ENCODE data around the gene SPAG16. TPM values are rescaled to one million over a fixed set of nuclear protein-coding genes. Genes with fewer than 3 reads are reported as not detected.

SPAG16 gene
- total and polyA plus RNA-seq, 5 donors: 19.9 to 28.7 (median 23.2) TPM

DNA sequence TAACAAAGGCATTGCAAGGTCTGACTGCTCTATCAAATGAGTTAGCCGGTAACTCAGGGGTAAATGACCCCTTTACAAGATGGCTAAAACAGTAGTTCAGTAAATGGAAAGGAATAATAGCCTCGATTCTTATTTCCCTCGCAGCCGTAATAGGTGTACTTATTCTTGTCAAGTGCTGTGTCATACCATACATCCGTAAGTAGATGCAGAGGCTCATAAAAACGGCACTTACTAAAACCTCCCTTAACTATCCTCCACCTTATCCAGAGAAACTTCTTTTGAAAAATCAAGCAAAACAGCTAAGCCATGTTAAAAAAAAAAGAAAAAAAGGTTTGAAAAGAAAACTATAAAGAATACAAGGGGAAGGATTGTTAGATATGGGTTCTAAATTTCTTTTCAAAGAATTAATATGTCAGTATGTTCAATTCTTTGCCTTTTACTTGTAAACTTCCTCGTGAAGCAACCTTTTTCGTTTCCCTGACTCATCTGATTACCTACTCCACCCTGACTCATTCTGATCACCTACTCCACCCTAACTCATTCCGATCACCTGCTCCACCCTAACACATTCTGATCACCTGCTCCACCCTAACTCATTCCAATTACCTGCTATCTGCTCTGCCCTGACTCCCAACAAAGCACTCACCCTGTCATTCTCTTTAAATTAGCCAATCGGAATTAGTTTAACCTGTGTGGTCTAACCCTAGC lies 127.5 kb downstream of the SPAG16 start:
- H3K9me3 ChIP-seq (ENCODE audit: control insufficient read depth, low read length): no peaks in the 10 kb centered on the region
- no peaks in the 10 kb centered on the region for H3K4me1 ChIP-seq (ENCODE audit: control insufficient read depth, insufficient read depth, low read length)
- no peak for ATAC-seq
- intact Hi-C loops (cut with DNase I): no loop called here
- no peak for DNase-seq
- no peak overlapping the region for H3K27ac ChIP-seq (ENCODE audit: low read length)
- H3K4me3 ChIP-seq (ENCODE audit: low read length): no peak overlapping the region
- H3K27me3 ChIP-seq (ENCODE audit: control insufficient read depth, insufficient read depth): no peaks in the 10 kb centered on the region
- 89% methylated on average over 10 of the region's 10 CpGs for WGBS

DNA sequence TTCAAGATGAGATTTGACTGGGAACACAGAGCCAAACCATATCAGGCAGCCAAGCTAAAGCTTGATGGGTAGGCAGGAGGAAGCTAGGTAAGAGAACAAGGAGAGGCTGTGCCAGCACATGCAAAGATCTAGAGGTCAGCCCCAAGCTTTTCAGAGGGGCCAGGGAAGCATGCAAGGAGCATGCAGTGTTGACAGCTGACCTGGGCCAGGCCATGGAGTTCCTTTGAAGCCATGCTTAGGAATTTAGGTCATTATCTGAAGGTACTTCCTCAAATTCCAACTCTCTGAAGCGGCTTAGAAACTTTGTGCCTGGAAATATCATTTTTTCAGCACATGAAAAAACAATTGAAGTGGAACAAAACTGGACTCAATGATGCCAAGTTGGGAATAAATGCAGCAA lies 130.8 kb downstream of the SPAG16 start:
- DNase-seq: no peak
- 45% methylated on average over 1 of the region's 1 CpG for WGBS
- Histone ChIP-seq H3K4me3 (ENCODE audit: low read length) (no peak overlapping the region), H3K4me1 (ENCODE audit: control insufficient read depth, insufficient read depth, low read length) (no peaks in the 10 kb centered on the region), H3K27ac (ENCODE audit: low read length) (no peak overlapping the region), H3K9me3 (ENCODE audit: control insufficient read depth, low read length) (no peaks in the 10 kb centered on the region), H3K27me3 (ENCODE audit: control insufficient read depth, insufficient read depth) (no peaks in the 10 kb centered on the region)
- intact Hi-C loops (cut with DNase I): no loop called here
- ATAC-seq: no peak

DNA sequence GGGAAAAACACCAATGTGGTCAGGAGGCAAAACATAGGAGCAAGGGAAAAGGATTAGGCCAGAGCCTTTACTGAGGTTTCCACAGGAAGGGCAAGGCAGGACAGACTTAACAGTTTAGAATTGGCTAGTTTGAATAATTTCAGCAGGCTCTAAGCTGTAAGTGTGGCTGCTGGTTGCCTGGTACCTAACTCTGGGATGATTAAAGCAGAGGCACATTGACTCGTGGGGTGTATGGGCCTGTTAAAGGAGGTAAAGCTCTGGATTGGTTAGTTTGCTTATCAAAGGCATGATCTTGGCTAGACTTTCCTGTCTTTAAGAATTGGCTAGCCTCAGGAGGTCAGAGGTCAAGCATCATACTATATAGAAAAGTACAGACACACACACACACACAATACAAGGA lies 132.6 kb downstream of the SPAG16 start:
- no peak overlapping the region for H3K27ac ChIP-seq (ENCODE audit: low read length)
- H3K27me3 ChIP-seq (ENCODE audit: control insufficient read depth, insufficient read depth): no peaks in the 10 kb centered on the region
- no peaks in the 10 kb centered on the region for H3K4me1 ChIP-seq (ENCODE audit: control insufficient read depth, insufficient read depth, low read length)
- no peaks in the 10 kb centered on the region for H3K9me3 ChIP-seq (ENCODE audit: control insufficient read depth, low read length)
- DNase-seq: no peak
- WGBS: 42% methylated on average over 1 of the region's 1 CpG
- ATAC-seq: no peak
- no peak overlapping the region for H3K4me3 ChIP-seq (ENCODE audit: low read length)
- intact Hi-C loops (cut with DNase I): no loop called here

DNA sequence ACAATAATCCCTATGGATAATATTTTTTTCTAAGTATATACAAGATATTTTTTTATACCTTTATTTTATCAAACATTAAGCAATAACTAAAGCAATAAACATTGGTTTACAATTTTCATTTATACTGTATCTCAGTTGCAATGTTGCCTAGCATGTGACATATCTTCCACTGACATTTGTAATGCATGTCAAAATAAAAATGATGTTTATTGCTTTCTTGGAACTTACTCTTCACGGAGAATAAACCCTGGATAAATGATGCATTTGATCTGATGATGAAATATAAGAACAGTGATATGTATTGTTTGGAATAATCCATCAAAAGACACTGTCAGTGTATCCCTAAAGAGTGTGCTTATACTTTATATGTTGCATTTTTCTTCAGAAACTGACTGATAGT lies 135.7 kb downstream of the SPAG16 start:
- no peaks in the 10 kb centered on the region for H3K9me3 ChIP-seq (ENCODE audit: control insufficient read depth, low read length)
- intact Hi-C loops (cut with DNase I): no loop called here
- no peak overlapping the region for H3K27ac ChIP-seq (ENCODE audit: low read length)
- ATAC-seq (no peak), DNase-seq (no peak)
- no peak overlapping the region for H3K4me3 ChIP-seq (ENCODE audit: low read length)
- H3K27me3 ChIP-seq (ENCODE audit: control insufficient read depth, insufficient read depth): no peaks in the 10 kb centered on the region
- H3K4me1 ChIP-seq (ENCODE audit: control insufficient read depth, insufficient read depth, low read length): no peaks in the 10 kb centered on the region
- WGBS: 58% methylated on average over 1 of the region's 1 CpG

DNA sequence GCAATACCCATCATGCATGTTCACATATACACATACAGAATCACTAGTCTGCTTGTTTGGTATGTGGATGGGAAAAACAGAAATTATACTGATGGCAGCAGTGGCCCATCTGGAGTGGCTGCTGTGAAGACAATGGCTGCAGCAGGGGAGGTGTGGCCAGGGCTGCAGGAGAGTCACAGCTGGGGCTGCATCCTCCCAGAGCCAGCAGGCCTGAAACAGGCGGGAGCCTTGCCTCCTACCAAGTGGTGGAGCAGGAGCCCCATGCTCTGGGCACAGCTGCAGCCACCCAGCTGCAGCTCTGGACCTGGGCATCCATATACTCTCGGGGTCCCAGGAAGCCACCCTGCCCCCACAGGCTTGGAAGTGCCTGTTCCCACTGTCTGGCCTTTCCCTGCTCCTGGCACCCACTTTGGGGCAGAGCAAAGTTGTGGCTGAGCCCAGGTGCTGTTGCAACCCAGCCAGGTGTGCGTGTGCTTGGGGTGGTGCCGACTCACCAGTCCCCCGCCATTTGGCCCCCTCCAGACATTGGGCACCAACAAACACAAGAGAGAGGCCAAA lies 136.6 kb downstream of the SPAG16 start:
- ATAC-seq (no peak), DNase-seq (no peak)
- Histone ChIP-seq H3K4me1 (ENCODE audit: control insufficient read depth, insufficient read depth, low read length) (no peaks in the 10 kb centered on the region), H3K9me3 (ENCODE audit: control insufficient read depth, low read length) (no peaks in the 10 kb centered on the region), H3K27me3 (ENCODE audit: control insufficient read depth, insufficient read depth) (no peaks in the 10 kb centered on the region), H3K27ac (ENCODE audit: low read length) (no peak overlapping the region), H3K4me3 (ENCODE audit: low read length) (no peak overlapping the region)
- intact Hi-C loops (cut with DNase I): no loop called here
- 82% methylated on average over 5 of the region's 5 CpGs for WGBS

DNA sequence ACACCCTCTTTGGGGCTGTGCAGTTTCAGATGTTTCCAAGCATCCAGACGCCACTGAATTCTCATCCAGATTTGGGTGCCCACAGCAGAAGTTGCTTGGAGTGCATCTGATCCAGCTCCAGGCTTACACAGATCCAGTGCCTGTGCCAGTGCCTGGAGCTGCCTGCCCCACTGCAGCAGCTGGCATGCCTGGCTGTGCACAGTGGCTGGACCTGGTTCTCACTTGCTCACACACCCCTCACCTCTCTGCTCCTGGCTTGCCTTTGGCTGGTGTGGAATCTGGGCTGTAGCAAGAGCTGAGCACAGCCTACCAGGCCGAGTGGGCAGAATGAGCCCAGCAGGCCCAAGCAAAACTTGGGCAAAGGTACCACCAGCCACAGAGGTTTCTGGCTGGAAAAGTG lies 137.9 kb downstream of the SPAG16 start:
- Histone ChIP-seq H3K27me3 (ENCODE audit: control insufficient read depth, insufficient read depth) (no peaks in the 10 kb centered on the region), H3K4me1 (ENCODE audit: control insufficient read depth, insufficient read depth, low read length) (no peaks in the 10 kb centered on the region), H3K9me3 (ENCODE audit: control insufficient read depth, low read length) (no peaks in the 10 kb centered on the region), H3K27ac (ENCODE audit: low read length) (no peak overlapping the region), H3K4me3 (ENCODE audit: low read length) (no peak overlapping the region)
- no peak for DNase-seq
- 74% methylated on average over 2 of the region's 2 CpGs for WGBS
- intact Hi-C loops (cut with DNase I): no loop called here
- no peak for ATAC-seq

DNA sequence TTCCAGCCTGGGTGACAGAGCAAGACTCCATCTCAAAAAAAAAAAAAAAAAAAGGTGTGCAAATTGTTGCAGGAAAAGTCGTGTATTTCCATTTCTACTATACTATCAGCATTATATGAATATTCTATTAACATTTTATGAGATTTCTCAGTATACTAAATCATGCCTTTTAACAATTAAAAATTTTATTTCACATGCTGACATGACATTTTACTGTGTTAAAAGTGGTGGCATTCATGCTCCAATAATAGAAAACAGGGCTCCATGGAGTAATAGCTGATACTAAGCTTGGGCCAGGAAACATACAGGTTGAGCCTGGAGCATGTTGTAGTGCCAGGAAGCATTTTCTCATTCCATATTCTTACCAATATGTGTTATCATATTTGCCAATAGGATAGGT lies 141.4 kb downstream of the SPAG16 start:
- intact Hi-C loops (cut with DNase I): no loop called here
- WGBS: 66% methylated on average over 1 of the region's 1 CpG
- no peak overlapping the region for H3K27ac ChIP-seq (ENCODE audit: low read length)
- H3K4me3 ChIP-seq (ENCODE audit: low read length): no peak overlapping the region
- no peak for DNase-seq
- ATAC-seq: no peak
- H3K4me1 ChIP-seq (ENCODE audit: control insufficient read depth, insufficient read depth, low read length): no peaks in the 10 kb centered on the region
- H3K27me3 ChIP-seq (ENCODE audit: control insufficient read depth, insufficient read depth): no peaks in the 10 kb centered on the region
- no peaks in the 10 kb centered on the region for H3K9me3 ChIP-seq (ENCODE audit: control insufficient read depth, low read length)

DNA sequence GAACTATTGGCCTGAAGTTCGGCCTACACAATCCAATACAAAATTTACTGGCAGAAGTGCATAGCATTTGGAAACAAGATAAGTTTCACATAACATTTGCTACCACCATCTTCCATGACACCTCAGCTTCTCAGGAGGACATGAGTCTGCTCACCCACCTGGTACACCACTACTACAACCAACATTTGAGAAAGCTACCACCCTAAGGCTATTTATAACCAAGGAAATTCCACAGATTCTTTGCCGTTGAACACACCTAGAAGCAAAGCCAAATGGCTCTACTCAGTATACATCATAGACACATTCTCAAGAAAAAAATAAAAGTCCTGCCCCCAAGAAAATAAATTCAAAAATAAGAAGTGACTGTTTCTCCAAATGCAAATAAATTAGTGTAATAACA lies 145.3 kb downstream of the SPAG16 start:
- Histone ChIP-seq H3K4me3 (ENCODE audit: low read length) (no peak overlapping the region), H3K27ac (ENCODE audit: low read length) (no peak overlapping the region), H3K9me3 (ENCODE audit: control insufficient read depth, low read length) (no peaks in the 10 kb centered on the region), H3K4me1 (ENCODE audit: control insufficient read depth, insufficient read depth, low read length) (no peaks in the 10 kb centered on the region), H3K27me3 (ENCODE audit: control insufficient read depth, insufficient read depth) (no peaks in the 10 kb centered on the region)
- no peak for DNase-seq
- intact Hi-C loops (cut with DNase I): no loop called here
- WGBS: 68% methylated on average over 2 of the region's 2 CpGs
- no peak for ATAC-seq

DNA sequence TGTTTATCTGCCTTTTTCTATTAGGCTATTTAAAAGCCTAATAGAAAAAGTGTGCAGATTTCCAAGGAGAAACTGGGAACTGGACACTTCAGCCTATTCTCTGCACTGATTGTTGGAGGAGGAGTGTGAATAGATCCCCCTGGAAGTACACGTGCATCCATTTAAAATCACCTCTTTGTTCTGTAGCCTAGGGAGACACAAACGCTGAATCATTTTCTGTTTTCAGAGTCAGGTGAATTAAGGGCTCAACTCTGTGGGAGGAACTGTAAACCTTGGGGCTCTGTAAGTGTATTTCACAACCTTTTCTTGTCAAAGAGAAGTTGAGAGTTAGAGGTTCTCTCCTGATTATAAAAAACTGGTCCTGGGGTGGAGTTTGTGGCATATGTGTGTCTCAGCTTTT lies 159.7 kb downstream of the SPAG16 start:
- Histone ChIP-seq H3K27ac (ENCODE audit: low read length) (no peak overlapping the region), H3K27me3 (ENCODE audit: control insufficient read depth, insufficient read depth) (no peaks in the 10 kb centered on the region), H3K4me1 (ENCODE audit: control insufficient read depth, insufficient read depth, low read length) (no peaks in the 10 kb centered on the region), H3K9me3 (ENCODE audit: control insufficient read depth, low read length) (no peaks in the 10 kb centered on the region), H3K4me3 (ENCODE audit: low read length) (no peak overlapping the region)
- WGBS: 80% methylated on average over 2 of the region's 2 CpGs
- intact Hi-C loops (cut with DNase I): no loop called here
- ATAC-seq: no peak
- DNase-seq: no peak

DNA sequence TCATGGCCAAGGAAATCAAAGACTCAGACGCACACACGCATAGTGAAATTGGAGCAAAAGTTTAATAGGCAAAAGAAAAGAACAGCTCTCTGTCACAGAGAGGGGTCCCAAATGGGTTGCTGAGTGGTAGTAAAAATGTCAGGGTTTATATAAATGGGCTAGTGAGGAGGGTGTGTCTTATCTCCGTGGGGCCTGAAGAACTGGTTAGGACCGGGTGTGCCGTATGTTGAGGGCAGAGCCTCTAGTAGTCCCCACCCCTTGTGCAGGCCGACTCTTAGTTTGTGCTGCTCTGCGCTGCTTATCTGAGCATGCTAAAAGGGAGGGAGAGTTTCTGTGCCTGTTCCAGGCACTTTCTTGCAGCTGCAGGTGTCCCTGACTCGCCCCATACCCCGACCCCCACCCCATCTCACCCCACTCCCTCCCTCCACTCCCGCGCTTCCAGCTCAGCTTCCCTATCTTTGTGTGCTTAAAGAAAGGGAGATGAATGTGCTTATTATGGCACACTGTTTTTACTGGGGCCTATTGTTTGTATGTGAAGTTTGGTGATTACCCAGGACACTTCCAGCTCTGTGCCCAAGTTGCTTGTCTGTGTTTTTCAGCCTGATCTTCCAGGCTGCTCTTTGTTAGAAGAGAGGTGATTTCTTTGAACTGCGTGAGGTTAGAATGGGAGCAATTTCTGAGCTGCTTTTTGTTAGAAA lies 167.4 kb downstream of the SPAG16 start:
- H3K9me3 ChIP-seq (ENCODE audit: control insufficient read depth, low read length): no peaks in the 10 kb centered on the region
- DNase-seq (peak in 1 of 3 donors; percentile 22), ATAC-seq (peak in 1 of 2 donors; percentile 52)
- WGBS: 37% methylated on average over 12 of the region's 12 CpGs
- no peaks in the 10 kb centered on the region for H3K4me1 ChIP-seq (ENCODE audit: control insufficient read depth, insufficient read depth, low read length)
- H3K27me3 ChIP-seq (ENCODE audit: control insufficient read depth, insufficient read depth): no peaks in the 10 kb centered on the region
- no peak overlapping the region for H3K27ac ChIP-seq (ENCODE audit: low read length)
- no peak overlapping the region for H3K4me3 ChIP-seq (ENCODE audit: low read length)
- intact Hi-C loops (cut with DNase I): no loop called here

DNA sequence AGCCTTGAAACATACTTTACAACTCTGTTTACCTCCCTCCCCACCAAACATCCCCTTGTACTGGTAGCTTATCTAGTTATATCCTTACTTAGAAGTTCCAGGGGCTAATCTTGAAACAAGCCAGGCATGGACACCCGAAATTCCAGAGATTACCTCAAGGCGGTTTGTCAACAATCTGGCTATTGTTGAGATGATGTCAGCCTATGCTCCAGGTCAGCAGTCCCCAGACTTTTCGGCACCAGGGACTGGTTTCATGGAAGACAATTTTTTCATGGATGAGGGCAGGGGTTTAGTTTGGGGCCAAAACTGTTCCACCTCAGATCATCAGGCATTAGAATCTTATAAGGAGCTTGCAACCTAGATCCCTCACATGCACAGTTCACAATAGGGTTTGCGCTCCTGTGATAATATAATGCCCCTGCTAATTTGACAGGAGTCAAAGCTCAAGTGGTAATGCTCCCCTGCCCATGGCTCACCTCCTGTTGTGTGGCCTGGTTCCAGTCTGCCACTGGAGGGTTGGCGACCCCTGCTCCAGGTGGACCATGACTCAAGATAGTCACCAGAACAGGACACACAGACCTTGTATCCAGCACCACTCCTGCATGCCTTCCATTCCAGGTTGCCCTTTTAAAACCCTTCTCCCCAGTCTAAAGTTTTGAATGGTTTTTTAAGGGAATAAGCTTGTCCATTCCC lies 171.2 kb downstream of the SPAG16 start:
- intact Hi-C loops (cut with DNase I): no loop called here
- no peak overlapping the region for H3K4me3 ChIP-seq (ENCODE audit: low read length)

More for the DNA sequence above, 171.2 kb downstream of the SPAG16 start:
- no peaks in the 10 kb centered on the region for H3K9me3 ChIP-seq (ENCODE audit: control insufficient read depth, low read length)
- no peak overlapping the region for H3K27ac ChIP-seq (ENCODE audit: low read length)
- H3K27me3 ChIP-seq (ENCODE audit: control insufficient read depth, insufficient read depth): no peaks in the 10 kb centered on the region
- no peaks in the 10 kb centered on the region for H3K4me1 ChIP-seq (ENCODE audit: control insufficient read depth, insufficient read depth, low read length)
- ATAC-seq (no peak), DNase-seq (peak in 1 of 3 donors; percentile 22)
- WGBS: 43% methylated on average over 5 of the region's 5 CpGs

All from right cardiac atrium (tissue), 5 donors.